ENCODE results near the gene PLEKHO2.

Gene PLEKHO2

GRCh38 chr15:64917211-64917610 lies 75.5 kb downstream of the PLEKHO2 start:
- no peak for DNase-seq (ENCODE audit: low read depth)
